ENCODE measurements around the gene ALAS1. TPM values are rescaled to one million over a fixed set of nuclear protein-coding genes. Genes with fewer than 3 reads are reported as not detected.

Gene ALAS1
- total RNA-seq, 1 experiment from 2014 or later = 71.2 TPM

DNA sequence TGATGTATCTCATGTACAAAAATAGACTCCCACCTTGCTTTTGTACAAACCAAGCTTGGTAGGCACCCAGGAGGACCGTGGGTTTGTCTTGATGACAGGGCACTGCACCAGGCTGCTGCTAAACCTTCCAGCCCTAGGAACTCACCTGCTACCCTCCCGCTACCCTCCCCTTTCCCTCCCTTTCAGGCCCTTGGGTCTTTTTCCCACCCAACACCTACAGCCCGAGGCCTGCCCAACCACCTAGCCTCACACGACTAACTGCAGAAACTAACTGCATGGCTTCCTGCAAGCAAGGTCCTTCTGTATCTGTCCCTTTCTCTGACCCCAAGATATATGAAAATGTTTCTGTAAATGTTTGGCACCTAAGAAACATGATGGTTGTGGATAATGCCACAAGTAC lies 58.7 kb downstream of the ALAS1 start:
- DNase-seq = no peak
- Histone ChIP-seq H3K36me3 (ENCODE audit: low read depth) (peaks cover 35% of the 10 kb centered on the region), H2AFZ (no peak overlapping the region), H3K4me3 (no peak overlapping the region), H3K27ac (no peak overlapping the region), H3K9me3 (ENCODE audit: insufficient read depth, low read depth) (no peaks in the 10 kb centered on the region), H3K4me1 (replicated peaks; ENCODE audit: insufficient read depth) (no peaks in the 10 kb centered on the region), H3F3A (ENCODE audit: insufficient read depth, low read depth) (peaks cover 10% of the 10 kb centered on the region; the same call in 1 of the 2 replicates), H3K27me3 (ENCODE audit: insufficient read depth, low read depth) (no peaks in the 10 kb centered on the region), H4K20me1 (ENCODE audit: insufficient read depth) (peaks cover 1% of the 10 kb centered on the region), H3K9me2 (ENCODE audit: insufficient read depth) (no peaks in the 10 kb centered on the region), H3K4me2 (no peak overlapping the region), H3K79me2 (ENCODE audit: low read depth) (peaks cover 14% of the 10 kb centered on the region; the same call in 1 of the 2 replicates)
- intact Hi-C loops (cut with micrococcal nuclease; ENCODE audit: unreplicated experiment) = no loop called here
- TF ChIP-seq CTCF (conservative IDR thresholded peaks at IDR 0.05) = no peak
- no TSS peak for BruUV-seq (replicated peaks)
- ChIA-PET POLR2A (ENCODE audit: unreplicated experiment) (no interaction called here), CTCF (no interaction called here)

GRCh38 chr3:52257911-52258310 lies 60.0 kb downstream of the ALAS1 start:
- POLR2A ChIA-PET (ENCODE audit: unreplicated experiment) = no interaction called here
- Histone ChIP-seq H3K27me3 (ENCODE audit: insufficient read depth, low read depth) (no peaks in the 10 kb centered on the region), H3K9me2 (ENCODE audit: insufficient read depth) (no peaks in the 10 kb centered on the region), H3K36me3 (ENCODE audit: low read depth) (peaks cover 47% of the 10 kb centered on the region), H3F3A (ENCODE audit: insufficient read depth, low read depth) (peaks cover 7% of the 10 kb centered on the region; the same call in 1 of the 2 replicates), H3K4me3 (no peak overlapping the region), H4K20me1 (ENCODE audit: insufficient read depth) (peaks cover 7% of the 10 kb centered on the region), H3K9me3 (ENCODE audit: insufficient read depth, low read depth) (no peaks in the 10 kb centered on the region), H3K27ac (no peak overlapping the region), H3K4me2 (no peak overlapping the region), H2AFZ (no peak overlapping the region), H3K4me1 (replicated peaks; ENCODE audit: insufficient read depth) (no peaks in the 10 kb centered on the region), H3K79me2 (ENCODE audit: low read depth) (peaks cover 27% of the 10 kb centered on the region)
- BruUV-seq (replicated peaks) = no TSS peak
- intact Hi-C loops (cut with micrococcal nuclease; ENCODE audit: unreplicated experiment) = no loop called here
- TF ChIP-seq CTCF (conservative IDR thresholded peaks at IDR 0.05) (no peak), EZH2 (IDR thresholded peaks at IDR 0.05; ENCODE audit: low read depth) (no peak)
- no peak for DNase-seq
- CTCF ChIA-PET = no interaction called here

DNA sequence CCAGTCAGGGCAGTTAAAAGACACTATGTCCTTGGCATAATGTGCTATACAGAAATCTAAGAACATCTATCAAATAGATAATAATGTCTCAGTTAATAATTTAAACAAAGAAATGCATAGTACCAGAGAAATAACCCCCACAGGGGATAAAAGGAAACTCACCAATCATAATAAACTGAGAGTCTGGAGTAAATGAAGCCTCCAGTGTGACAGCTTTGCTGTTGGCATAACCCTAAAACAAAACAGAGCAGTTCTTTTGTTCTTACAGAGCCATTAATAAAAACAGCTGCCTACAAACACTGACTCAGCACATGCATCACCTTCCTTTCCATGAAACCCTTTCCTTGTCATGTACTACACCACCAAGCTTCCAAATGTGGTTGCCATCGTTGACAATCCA lies 61.1 kb downstream of the ALAS1 start:
- BruUV-seq (replicated peaks) = no TSS peak
- H3K36me3 ChIP-seq (ENCODE audit: low read depth) = peaks cover 59% of the 10 kb centered on the region
- peaks cover 38% of the 10 kb centered on the region for H3K79me2 ChIP-seq (ENCODE audit: low read depth)

More for the DNA sequence above, 61.1 kb downstream of the ALAS1 start:
- intact Hi-C loops (cut with micrococcal nuclease; ENCODE audit: unreplicated experiment) = no loop called here
- no peak for DNase-seq
- Histone ChIP-seq H4K20me1 (ENCODE audit: insufficient read depth) (peaks cover 7% of the 10 kb centered on the region), H3K4me3 (no peak overlapping the region), H3K9me2 (ENCODE audit: insufficient read depth) (no peaks in the 10 kb centered on the region), H3K4me2 (no peak overlapping the region), H3K27me3 (ENCODE audit: insufficient read depth, low read depth) (no peaks in the 10 kb centered on the region), H3K9me3 (ENCODE audit: insufficient read depth, low read depth) (no peaks in the 10 kb centered on the region), H3K27ac (no peak overlapping the region), H3K4me1 (replicated peaks; ENCODE audit: insufficient read depth) (no peaks in the 10 kb centered on the region), H3F3A (ENCODE audit: insufficient read depth, low read depth) (peaks cover 12% of the 10 kb centered on the region; the same call in 1 of the 2 replicates), H2AFZ (no peak overlapping the region)
- TF ChIP-seq CTCF (conservative IDR thresholded peaks at IDR 0.05) = no peak
- TF ChIP-seq EZH2 (IDR thresholded peaks at IDR 0.05; ENCODE audit: low read depth) = no peak
- ChIA-PET CTCF (no interaction called here), POLR2A (ENCODE audit: unreplicated experiment) (no interaction called here)

All from PC-9 (cell line).